Common myeloid progenitor, CD34-positive (primary cell): ENCODE measurements around the gene COG1.

Source experiments
- CTCF ChIA-PET: fragments of 350-600 bp; sonication (Branson Sonifier 250); formaldehyde crosslinking; loops from one replicate; lab custom pipeline; 2021; ENCODE audit warnings: antibody characterized with exemption; lab: Charles Lee
- POLR2A ChIA-PET: fragments of 350-600 bp; sonication (Branson Sonifier 250); formaldehyde crosslinking; loops from one replicate; lab custom pipeline; 2021; ENCODE audit warnings: antibody characterized with exemption; lab: Charles Lee
- DNase-seq, 3 donors: peaks; one replicate each; pipeline versions ENCODE4 v3.0.0 to v3.0.0-alpha.2; 2013
- H3K27ac ChIP-seq, 2 experiments: 1 replicate in 1 of 2; 2 replicates in 1 of 2; pipeline ENCODE4 v1.7.0; 2013; ENCODE audit warnings: inconsistent platforms in 2 of 2, low read length in 2 of 2, mild to moderate bottlenecking in 2 of 2, low read depth in 1 of 2, moderate library complexity in 1 of 2; ENCODE audit not compliant: severe bottlenecking in 2 of 2, insufficient read depth in 1 of 2, poor library complexity in 1 of 2
- H3K27me3 ChIP-seq, 5 experiments: replicated peaks in 2 of 5; 1 replicate in 3 of 5; 2 replicates in 2 of 5; pipeline versions ENCODE4 v1.6.1 to v1.7.0; 2013; ENCODE audit warnings: low read length in 4 of 5, mild to moderate bottlenecking in 2 of 5, moderate library complexity in 2 of 5, inconsistent platforms in 1 of 5; ENCODE audit not compliant: insufficient read depth in 5 of 5, control insufficient read depth in 4 of 5
- H3K36me3 ChIP-seq, 4 experiments: 1 replicate in 2 of 4; 2 replicates in 2 of 4; pipeline versions ENCODE4 v1.6.1 to v1.7.0; 2013; ENCODE audit warnings: low read length in 3 of 4, control low read depth in 1 of 4, mild to moderate bottlenecking in 1 of 4; ENCODE audit not compliant: control insufficient read depth in 4 of 4, insufficient read depth in 4 of 4
- H3K4me1 ChIP-seq, 4 experiments: 1 replicate in 3 of 4; 2 replicates in 1 of 4; pipeline versions ENCODE4 v1.6.1 to v1.7.1; 2013; ENCODE audit warnings: low read length in 3 of 4, mild to moderate bottlenecking in 3 of 4, control low read depth in 1 of 4, inconsistent platforms in 1 of 4, moderate library complexity in 1 of 4; ENCODE audit not compliant: control insufficient read depth in 4 of 4, insufficient read depth in 4 of 4; ENCODE audit errors: control extremely low read depth in 1 of 4
- H3K4me3 ChIP-seq, 7 experiments: 1 replicate in 4 of 7; 2 replicates in 3 of 7; pipeline versions ENCODE4 v1.5.1 to v1.7.0; 2013; ENCODE audit warnings: mild to moderate bottlenecking in 7 of 7, low read length in 6 of 7, moderate library complexity in 6 of 7, inconsistent platforms in 2 of 7, low read depth in 2 of 7, control low read depth in 1 of 7; ENCODE audit not compliant: insufficient read depth in 4 of 7, control insufficient read depth in 1 of 7; ENCODE audit errors: extremely low read depth in 1 of 7
- H3K9me3 ChIP-seq, 5 experiments: 1 replicate in 4 of 5; 2 replicates in 1 of 5; pipeline versions ENCODE4 v1.6.1 to v1.7.1; 2013; ENCODE audit warnings: low read length in 4 of 5, mild to moderate bottlenecking in 2 of 5, inconsistent platforms in 1 of 5, low read depth in 1 of 5, moderate library complexity in 1 of 5; ENCODE audit not compliant: control insufficient read depth in 4 of 5, insufficient read depth in 2 of 5; ENCODE audit errors: control extremely low read depth in 1 of 5
- WGBS: methylation state at CpG from one replicate; pipeline ENCODE4 v1.1.5; 2013; ENCODE audit not compliant: insufficient coverage; 5-methylcytosine and 5-hydroxymethylcytosine counted together

The COG1 gene

GRCh38 chr17:73251871-73252270, 59.0 kb downstream of the COG1 start:
- 88% methylated on average over 6 of the region's 8 CpGs for WGBS
- POLR2A ChIA-PET, result no interaction called here
- H3K27ac ChIP-seq, result no peak overlapping the region
- H3K4me3 ChIP-seq, result no peak overlapping the region
- no peak for DNase-seq
- no peaks in the 10 kb centered on the region for H3K27me3 ChIP-seq
- CTCF ChIA-PET, result interaction anchor here (2.9 kb wide), 1 partner anchor 118 kb away, joined by 14 read pairs; no protein-coding TSS in a partner anchor
- H3K4me1 ChIP-seq, result no peaks in the 10 kb centered on the region
- H3K9me3 ChIP-seq, result no peaks in the 10 kb centered on the region
- peaks cover 0 to 17% (median 6%) of the 10 kb centered on the region in 4 experiments for H3K36me3 ChIP-seq

GRCh38 chr17:73255671-73256181, 62.9 kb downstream of the COG1 start:
- Histone ChIP-seq H3K4me1 (no peaks in the 10 kb centered on the region), H3K36me3 (no peaks in the 10 kb centered on the region), H3K27ac (no peak overlapping the region), H3K4me3 (no peak overlapping the region), H3K27me3 (no peaks in the 10 kb centered on the region), H3K9me3 (no peaks in the 10 kb centered on the region)
- ChIA-PET CTCF (interaction anchor here (0.6 to 5.2 kb wide), 24 partner anchors 9 to 696 kb away, joined by 3 to 133 read pairs (median 3); no protein-coding TSS in a partner anchor), POLR2A (no interaction called here)
- DNase-seq, result peak; percentile 39 to 55 (median 51)
- WGBS, result 6% methylated on average over 7 of the region's 8 CpGs

GRCh38 chr17:73256220-73256619, 63.4 kb downstream of the COG1 start:
- CTCF ChIA-PET, result interaction anchor here (0.8 to 5.2 kb wide), 16 partner anchors 9 to 530 kb away, joined by 3 to 133 read pairs (median 3); no protein-coding TSS in a partner anchor
- no peak for DNase-seq
- no peaks in the 10 kb centered on the region for H3K4me1 ChIP-seq
- H3K36me3 ChIP-seq, result no peaks in the 10 kb centered on the region
- POLR2A ChIA-PET, result no interaction called here
- H3K27ac ChIP-seq, result no peak overlapping the region
- WGBS, result 100% methylated on average over 1 of the region's 3 CpGs
- no peak overlapping the region for H3K4me3 ChIP-seq
- H3K9me3 ChIP-seq, result no peaks in the 10 kb centered on the region
- H3K27me3 ChIP-seq, result no peaks in the 10 kb centered on the region

- POLR2A ChIA-PET, result no interaction called here
- CTCF ChIA-PET, result interaction anchor here (0.8 to 5.2 kb wide), 5 partner anchors 10 to 531 kb away, joined by 3 to 32 read pairs (median 11); no protein-coding TSS in a partner anchor
- 85% methylated on average over 4 of the region's 6 CpGs for WGBS
- H3K4me3 ChIP-seq, result no peak overlapping the region
- no peaks in the 10 kb centered on the region for H3K27me3 ChIP-seq
- H3K4me1 ChIP-seq, result no peaks in the 10 kb centered on the region
- no peak overlapping the region for H3K27ac ChIP-seq
- DNase-seq, result no peak
- no peaks in the 10 kb centered on the region for H3K9me3 ChIP-seq
- H3K36me3 ChIP-seq, result no peaks in the 10 kb centered on the region
These were observed 64.7 kb downstream of the COG1 start for GRCh38 chr17:73257516-73257915.
